Measurements from ENCODE around the gene ARL2BP. TPM values are rescaled to one million over a fixed set of nuclear protein-coding genes. Genes with fewer than 3 reads are reported as not detected.
"Not testable (repeated sequence)": the region's sequence is repeated elsewhere in the genome, so short reads cannot be mapped to it uniquely, and the experiment has no call there.

ARL2BP gene
- total RNA-seq, 1 donor from 2014 or later: 60.0 TPM

DNA sequence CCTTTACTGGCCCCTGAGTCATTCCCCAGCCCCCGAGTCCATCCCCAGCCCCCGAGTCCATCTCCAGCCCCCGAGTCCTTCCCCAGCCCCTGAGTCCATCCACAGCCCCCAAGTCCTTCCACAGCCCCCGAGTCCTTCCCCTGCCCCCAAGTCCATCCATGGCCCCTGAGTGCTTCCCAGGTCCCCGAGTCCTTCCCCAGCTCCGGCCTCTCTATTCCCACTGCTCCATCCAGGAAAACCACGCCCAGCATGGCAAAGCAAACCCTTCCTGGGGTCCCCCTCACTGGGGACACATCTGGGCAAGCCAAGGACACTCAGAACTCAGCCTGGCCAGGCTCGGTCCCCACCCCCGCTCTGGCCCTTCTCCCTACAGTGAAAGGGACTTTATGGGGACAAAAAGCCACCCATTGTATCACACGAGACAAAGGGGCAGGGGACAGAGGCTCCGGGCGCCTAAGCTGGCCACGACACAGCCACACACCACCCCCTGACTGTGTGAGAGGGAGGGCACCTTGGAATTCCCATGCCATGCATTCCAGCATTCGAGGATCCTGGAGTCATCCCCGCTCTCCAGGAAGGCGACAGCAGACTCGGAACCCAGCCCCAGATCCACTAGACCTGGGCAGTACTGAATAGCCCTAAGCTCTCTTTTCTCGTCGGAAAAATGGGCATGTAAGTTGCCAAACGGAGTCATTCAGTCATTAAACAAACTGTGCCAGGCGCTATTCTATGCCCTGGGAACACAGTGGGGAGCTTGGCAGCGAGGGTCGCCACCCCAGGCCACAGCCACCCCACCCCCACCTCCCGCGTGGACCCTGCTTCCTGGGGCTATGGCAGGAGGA lies 25.4 kb downstream of the ARL2BP start:
- TF ChIP-seq CTCF (IDR thresholded peaks at IDR 0.05): no peak
- Histone ChIP-seq H3K36me3 (no peaks in the 10 kb centered on the region), H3K4me3 (no peak overlapping the region), H3K27ac (peak overlapping the region; percentile 36), H3K27me3 (no peaks in the 10 kb centered on the region), H3K9me3 (no peaks in the 10 kb centered on the region), H3K4me1 (peaks cover 42% of the 10 kb centered on the region)
- intact Hi-C loops (cut with DNase I): no loop called here
- DNase-seq (no peak), ATAC-seq (no peak)

DNA sequence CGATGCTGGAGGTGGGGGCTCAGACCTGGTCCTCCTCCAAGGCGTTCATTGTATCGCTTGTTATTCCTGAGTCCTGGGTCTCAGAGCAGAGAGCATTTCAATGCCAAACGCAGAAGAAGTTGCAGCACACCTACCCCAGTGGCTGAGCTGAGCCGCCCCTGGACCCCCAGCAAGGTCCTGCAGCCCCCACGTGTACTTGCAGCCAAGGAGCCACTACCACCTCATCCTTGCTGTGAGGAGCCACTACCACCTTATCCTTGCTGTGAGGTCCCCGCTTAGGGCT lies 25.9 kb downstream of the ARL2BP start:
- Histone ChIP-seq H3K36me3 (no peaks in the 10 kb centered on the region), H3K9me3 (no peaks in the 10 kb centered on the region), H3K4me1 (peaks cover 43% of the 10 kb centered on the region), H3K27ac (peak overlapping the region; percentile 36), H3K27me3 (no peaks in the 10 kb centered on the region), H3K4me3 (no peak overlapping the region)
- intact Hi-C loops (cut with DNase I): no loop called here
- no peak for ATAC-seq
- no peak for TF ChIP-seq CTCF (IDR thresholded peaks at IDR 0.05)
- DNase-seq: no peak

DNA sequence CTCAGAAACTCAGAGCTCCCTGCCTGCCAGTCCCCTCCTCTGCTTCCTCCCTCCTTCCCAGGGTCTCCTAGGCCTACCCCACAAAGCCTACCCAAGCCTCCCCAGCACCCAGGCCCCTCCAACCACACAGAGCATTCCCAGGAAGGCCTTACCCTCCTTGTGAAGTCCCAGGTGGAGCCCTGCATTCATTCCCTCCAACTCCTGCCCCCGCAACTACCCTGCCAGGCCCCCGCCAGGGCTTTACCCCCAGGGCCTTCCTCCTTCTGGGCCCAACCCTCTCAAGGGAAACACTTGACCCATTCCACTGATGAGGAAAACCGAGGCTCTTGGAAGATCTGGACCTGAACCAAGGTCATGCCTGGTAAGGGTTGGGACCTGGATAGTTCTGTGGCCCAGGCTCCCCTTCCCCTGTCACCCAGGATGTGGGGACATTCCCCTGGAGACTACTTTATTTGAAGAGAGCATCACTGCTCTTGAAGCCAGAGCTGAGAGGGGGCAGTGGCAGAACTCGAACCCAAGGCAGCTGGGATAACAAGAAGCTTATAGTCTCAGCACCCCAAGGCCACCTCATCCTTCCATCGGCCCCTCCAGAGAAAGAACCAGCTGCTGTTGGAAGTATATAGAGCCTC lies 26.9 kb downstream of the ARL2BP start:
- no peaks in the 10 kb centered on the region for H3K36me3 ChIP-seq
- peak overlapping the region; percentile 36 for H3K27ac ChIP-seq

DNA sequence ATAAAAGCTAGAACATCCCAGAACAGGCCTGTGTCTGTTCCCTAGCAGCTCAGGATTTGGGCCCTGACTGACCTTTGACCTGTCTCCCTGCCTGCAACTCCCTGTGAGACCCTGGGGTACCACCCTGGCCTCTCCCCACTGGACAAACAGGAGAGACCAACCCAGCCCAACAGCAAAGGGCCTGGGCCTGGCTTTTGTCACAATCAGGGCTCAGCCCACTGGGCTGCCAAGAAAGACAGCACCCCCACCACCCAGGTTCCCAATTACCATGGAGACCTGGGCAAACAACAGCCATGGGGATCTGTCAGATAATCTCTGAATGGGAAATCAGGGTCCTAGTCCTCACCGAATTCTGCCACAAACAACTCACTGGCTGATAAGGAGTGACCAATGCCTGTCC lies 28.3 kb downstream of the ARL2BP start:
- Histone ChIP-seq H3K9me3 (no peaks in the 10 kb centered on the region), H3K27me3 (no peaks in the 10 kb centered on the region), H3K4me3 (no peak overlapping the region), H3K36me3 (no peaks in the 10 kb centered on the region), H3K4me1 (peaks cover 49% of the 10 kb centered on the region), H3K27ac (no peak overlapping the region)
- no peak for TF ChIP-seq CTCF (IDR thresholded peaks at IDR 0.05)
- no peak for ATAC-seq
- DNase-seq: no peak
- intact Hi-C loops (cut with DNase I): no loop called here

More for the DNA sequence above, 26.9 kb downstream of the ARL2BP start:
- Histone ChIP-seq H3K4me1 (peaks cover 44% of the 10 kb centered on the region), H3K27me3 (no peaks in the 10 kb centered on the region), H3K9me3 (no peaks in the 10 kb centered on the region), H3K4me3 (no peak overlapping the region)
- TF ChIP-seq CTCF (IDR thresholded peaks at IDR 0.05): no peak
- ATAC-seq (no peak), DNase-seq (no peak)
- intact Hi-C loops (cut with DNase I): no loop called here

- Histone ChIP-seq H3K27me3 (no peaks in the 10 kb centered on the region), H3K36me3 (no peaks in the 10 kb centered on the region), H3K4me1 (peaks cover 45% of the 10 kb centered on the region), H3K27ac (no peak overlapping the region), H3K4me3 (no peak overlapping the region), H3K9me3 (no peaks in the 10 kb centered on the region)
- DNase-seq (no peak), ATAC-seq (no peak)
- no peak for TF ChIP-seq CTCF (IDR thresholded peaks at IDR 0.05)
- intact Hi-C loops (cut with DNase I): no loop called here
Measured at GRCh38 chr16:57273826-57274225, 28.8 kb downstream of the ARL2BP start.

- H3K9me3 ChIP-seq; DNase-seq; ATAC-seq; H3K4me3 ChIP-seq; H3K36me3 ChIP-seq; H3K27me3 ChIP-seq; intact Hi-C loops (cut with DNase I): not testable (repeated sequence)
- peaks cover 45% of the 10 kb centered on the region for H3K4me1 ChIP-seq
- H3K27ac ChIP-seq: peak overlapping the region; percentile 2
Measured at GRCh38 chr16:57275946-57276345, 30.9 kb downstream of the ARL2BP start.

Measured in upper lobe of right lung (tissue), 1 donor.